IPS-20b (cell line): ENCODE measurements around the gene RIN3.

Experiments used
- H3K27ac ChIP-seq: one replicate; pipeline ENCODE4 v1.5.1; 2013; ENCODE audit warnings: low read length
- H3K27me3 ChIP-seq: 2 replicates; pipeline ENCODE4 v1.6.1; 2013; ENCODE audit warnings: mild to moderate bottlenecking, low read length, inconsistent platforms; ENCODE audit not compliant: insufficient read depth
- H3K36me3 ChIP-seq: 2 replicates; pipeline ENCODE4 v1.6.1; 2013; ENCODE audit warnings: low read depth, mild to moderate bottlenecking, inconsistent platforms, low read length, moderate library complexity; ENCODE audit not compliant: insufficient read depth
- H3K4me1 ChIP-seq: 2 replicates; pipeline ENCODE4 v1.6.1; 2013; ENCODE audit warnings: mild to moderate bottlenecking, control low read depth, inconsistent platforms, low read length, moderate library complexity; ENCODE audit not compliant: insufficient read depth
- H3K4me3 ChIP-seq: 2 replicates; pipeline ENCODE4 v1.5.1; 2013; ENCODE audit warnings: mild to moderate bottlenecking, low read length, inconsistent platforms
- H3K9ac ChIP-seq: 2 replicates; pipeline ENCODE4 v1.6.1; 2013; ENCODE audit warnings: low read depth, mild to moderate bottlenecking, inconsistent platforms, low read length, moderate library complexity
- H3K9me3 ChIP-seq: 2 replicates; pipeline ENCODE4 v1.6.1; 2013; ENCODE audit warnings: mild to moderate bottlenecking, low read depth, low read length, inconsistent platforms; ENCODE audit not compliant: insufficient read depth

Gene RIN3

GRCh38 chr14:92652413-92653151 lies 139.0 kb downstream of the RIN3 start:
- H3K27me3 ChIP-seq, result no peaks in the 10 kb centered on the region
- H3K27ac ChIP-seq, result no peak overlapping the region
- H3K9ac ChIP-seq, result no peak overlapping the region

GRCh38 chr14:92653162-92653651 lies 139.6 kb downstream of the RIN3 start:
- Histone ChIP-seq H3K27me3 (no peaks in the 10 kb centered on the region), H3K4me1 (no peaks in the 10 kb centered on the region), H3K27ac (no peak overlapping the region), H3K36me3 (no peaks in the 10 kb centered on the region), H3K9ac (no peak overlapping the region), H3K4me3 (no peak overlapping the region), H3K9me3 (no peaks in the 10 kb centered on the region)

More at GRCh38 chr14:92652413-92653151, 139.0 kb downstream of the RIN3 start:
- Histone ChIP-seq H3K4me1 (no peaks in the 10 kb centered on the region), H3K9me3 (no peaks in the 10 kb centered on the region), H3K36me3 (no peaks in the 10 kb centered on the region), H3K4me3 (no peak overlapping the region)

GRCh38 chr14:92654239-92654901 lies 140.8 kb downstream of the RIN3 start:
- no peaks in the 10 kb centered on the region for H3K27me3 ChIP-seq
- H3K9ac ChIP-seq, result no peak overlapping the region
- no peaks in the 10 kb centered on the region for H3K9me3 ChIP-seq
- no peak overlapping the region for H3K27ac ChIP-seq
- H3K4me1 ChIP-seq, result no peaks in the 10 kb centered on the region
- no peaks in the 10 kb centered on the region for H3K36me3 ChIP-seq
- H3K4me3 ChIP-seq, result no peak overlapping the region

GRCh38 chr14:92655419-92656201 lies 142.0 kb downstream of the RIN3 start:
- no peaks in the 10 kb centered on the region for H3K36me3 ChIP-seq
- H3K9ac ChIP-seq, result no peak overlapping the region

GRCh38 chr14:92656306-92657081 lies 142.9 kb downstream of the RIN3 start:
- Histone ChIP-seq H3K4me3 (no peak overlapping the region), H3K27me3 (no peaks in the 10 kb centered on the region), H3K4me1 (no peaks in the 10 kb centered on the region), H3K27ac (no peak overlapping the region), H3K36me3 (no peaks in the 10 kb centered on the region), H3K9ac (no peak overlapping the region), H3K9me3 (no peaks in the 10 kb centered on the region)

More at GRCh38 chr14:92655419-92656201, 142.0 kb downstream of the RIN3 start:
- Histone ChIP-seq H3K27me3 (no peaks in the 10 kb centered on the region), H3K4me3 (no peak overlapping the region), H3K4me1 (no peaks in the 10 kb centered on the region), H3K9me3 (no peaks in the 10 kb centered on the region), H3K27ac (no peak overlapping the region)

GRCh38 chr14:92657457-92658142 lies 144.0 kb downstream of the RIN3 start:
- H3K4me1 ChIP-seq, result no peaks in the 10 kb centered on the region
- H3K27me3 ChIP-seq, result no peaks in the 10 kb centered on the region
- H3K36me3 ChIP-seq, result no peaks in the 10 kb centered on the region
- no peak overlapping the region for H3K9ac ChIP-seq
- no peak overlapping the region for H3K27ac ChIP-seq
- no peaks in the 10 kb centered on the region for H3K9me3 ChIP-seq
- H3K4me3 ChIP-seq, result no peak overlapping the region

- no peaks in the 10 kb centered on the region for H3K4me1 ChIP-seq
- H3K9ac ChIP-seq, result no peak overlapping the region
- H3K36me3 ChIP-seq, result no peaks in the 10 kb centered on the region
- H3K27ac ChIP-seq, result no peak overlapping the region
- no peak overlapping the region for H3K4me3 ChIP-seq
- H3K9me3 ChIP-seq, result no peaks in the 10 kb centered on the region
- no peaks in the 10 kb centered on the region for H3K27me3 ChIP-seq
Measured at GRCh38 chr14:92658160-92658559, 144.6 kb downstream of the RIN3 start.

- Histone ChIP-seq H3K4me1 (no peaks in the 10 kb centered on the region), H3K4me3 (no peak overlapping the region), H3K9ac (no peak overlapping the region), H3K36me3 (no peaks in the 10 kb centered on the region), H3K27ac (no peak overlapping the region), H3K27me3 (no peaks in the 10 kb centered on the region), H3K9me3 (no peaks in the 10 kb centered on the region)
Measured at GRCh38 chr14:92658684-92659083, 145.1 kb downstream of the RIN3 start.

- no peak overlapping the region for H3K27ac ChIP-seq
- H3K4me3 ChIP-seq, result no peak overlapping the region
- no peaks in the 10 kb centered on the region for H3K9me3 ChIP-seq
- no peaks in the 10 kb centered on the region for H3K27me3 ChIP-seq
- no peaks in the 10 kb centered on the region for H3K36me3 ChIP-seq
- H3K4me1 ChIP-seq, result no peaks in the 10 kb centered on the region
- H3K9ac ChIP-seq, result no peak overlapping the region
Measured at GRCh38 chr14:92659765-92660561, 146.4 kb downstream of the RIN3 start.

GRCh38 chr14:92660571-92660970 lies 147.0 kb downstream of the RIN3 start:
- no peaks in the 10 kb centered on the region for H3K9me3 ChIP-seq
- no peak overlapping the region for H3K27ac ChIP-seq
- no peak overlapping the region for H3K9ac ChIP-seq
- no peaks in the 10 kb centered on the region for H3K27me3 ChIP-seq
- no peaks in the 10 kb centered on the region for H3K36me3 ChIP-seq
- H3K4me3 ChIP-seq, result no peak overlapping the region
- no peaks in the 10 kb centered on the region for H3K4me1 ChIP-seq
